Common myeloid progenitor, CD34-positive (primary cell): ENCODE data around the gene USP40.
A peak's percentile ranks its signal among the peaks of the same experiment; 100 is the strongest.

Experiments used
- CTCF ChIA-PET: fragments of 350-600 bp; sonication (Branson Sonifier 250); formaldehyde crosslinking; loops from one replicate; lab custom pipeline; 2021; ENCODE audit warnings: antibody characterized with exemption; lab: Charles Lee
- POLR2A ChIA-PET: fragments of 350-600 bp; sonication (Branson Sonifier 250); formaldehyde crosslinking; loops from one replicate; lab custom pipeline; 2021; ENCODE audit warnings: antibody characterized with exemption; lab: Charles Lee
- DNase-seq, 3 donors: peaks; one replicate each; pipeline versions ENCODE4 v3.0.0 to v3.0.0-alpha.2; 2013
- H3K27ac ChIP-seq, 2 experiments: 1 replicate in 1 of 2; 2 replicates in 1 of 2; pipeline ENCODE4 v1.7.0; 2013; ENCODE audit warnings: inconsistent platforms in 2 of 2, low read length in 2 of 2, mild to moderate bottlenecking in 2 of 2, low read depth in 1 of 2, moderate library complexity in 1 of 2; ENCODE audit not compliant: severe bottlenecking in 2 of 2, insufficient read depth in 1 of 2, poor library complexity in 1 of 2
- H3K27me3 ChIP-seq, 5 experiments: replicated peaks in 2 of 5; 1 replicate in 3 of 5; 2 replicates in 2 of 5; pipeline versions ENCODE4 v1.6.1 to v1.7.0; 2013; ENCODE audit warnings: low read length in 4 of 5, mild to moderate bottlenecking in 2 of 5, moderate library complexity in 2 of 5, inconsistent platforms in 1 of 5; ENCODE audit not compliant: insufficient read depth in 5 of 5, control insufficient read depth in 4 of 5
- H3K36me3 ChIP-seq, 4 experiments: 1 replicate in 2 of 4; 2 replicates in 2 of 4; pipeline versions ENCODE4 v1.6.1 to v1.7.0; 2013; ENCODE audit warnings: low read length in 3 of 4, control low read depth in 1 of 4, mild to moderate bottlenecking in 1 of 4; ENCODE audit not compliant: control insufficient read depth in 4 of 4, insufficient read depth in 4 of 4
- H3K4me1 ChIP-seq, 4 experiments: 1 replicate in 3 of 4; 2 replicates in 1 of 4; pipeline versions ENCODE4 v1.6.1 to v1.7.1; 2013; ENCODE audit warnings: low read length in 3 of 4, mild to moderate bottlenecking in 3 of 4, control low read depth in 1 of 4, inconsistent platforms in 1 of 4, moderate library complexity in 1 of 4; ENCODE audit not compliant: control insufficient read depth in 4 of 4, insufficient read depth in 4 of 4; ENCODE audit errors: control extremely low read depth in 1 of 4
- H3K4me3 ChIP-seq, 7 experiments: 1 replicate in 4 of 7; 2 replicates in 3 of 7; pipeline versions ENCODE4 v1.5.1 to v1.7.0; 2013; ENCODE audit warnings: mild to moderate bottlenecking in 7 of 7, low read length in 6 of 7, moderate library complexity in 6 of 7, inconsistent platforms in 2 of 7, low read depth in 2 of 7, control low read depth in 1 of 7; ENCODE audit not compliant: insufficient read depth in 4 of 7, control insufficient read depth in 1 of 7; ENCODE audit errors: extremely low read depth in 1 of 7
- H3K9me3 ChIP-seq, 5 experiments: 1 replicate in 4 of 5; 2 replicates in 1 of 5; pipeline versions ENCODE4 v1.6.1 to v1.7.1; 2013; ENCODE audit warnings: low read length in 4 of 5, mild to moderate bottlenecking in 2 of 5, inconsistent platforms in 1 of 5, low read depth in 1 of 5, moderate library complexity in 1 of 5; ENCODE audit not compliant: control insufficient read depth in 4 of 5, insufficient read depth in 2 of 5; ENCODE audit errors: control extremely low read depth in 1 of 5
- WGBS: methylation state at CpG from one replicate; pipeline ENCODE4 v1.1.5; 2013; ENCODE audit not compliant: insufficient coverage; 5-methylcytosine and 5-hydroxymethylcytosine counted together

Gene USP40

GRCh38 chr2:233498126-233498525 lies 68.5 kb downstream of the USP40 start:
- Histone ChIP-seq H3K27ac (no peak overlapping the region), H3K27me3 (no peaks in the 10 kb centered on the region), H3K9me3 (peaks cover 4 to 14% (median 5%) of the 10 kb centered on the region in 5 experiments), H3K36me3 (peaks cover 4 to 33% (median 16%) of the 10 kb centered on the region in 4 experiments), H3K4me3 (no peak overlapping the region), H3K4me1 (peaks cover 0 to 20% (median 6%) of the 10 kb centered on the region in 4 experiments)
- ChIA-PET CTCF (interaction anchor here (0.9 kb wide), 1 partner anchor 13 kb away, joined by 4 read pairs; no protein-coding TSS in a partner anchor), POLR2A (no interaction called here)
- DNase-seq, result peak; percentile 14 to 62 (median 59)
- WGBS, result no CpG with 5 or more reads among the region's 2 CpGs

- no peak overlapping the region for H3K4me3 ChIP-seq
- POLR2A ChIA-PET, result no interaction called here
- CTCF ChIA-PET, result interaction anchor here (0.9 kb wide), 1 partner anchor 14 kb away, joined by 4 read pairs; no protein-coding TSS in a partner anchor
- 80% methylated on average over 2 of the region's 2 CpGs for WGBS
- H3K36me3 ChIP-seq, result peaks cover 4 to 33% (median 19%) of the 10 kb centered on the region in 4 experiments
- peaks cover 2 to 10% (median 4%) of the 10 kb centered on the region in 5 experiments for H3K9me3 ChIP-seq
- peak in 1 of 3 donors; percentile 18 for DNase-seq
- no peak overlapping the region for H3K27ac ChIP-seq
- H3K27me3 ChIP-seq, result no peaks in the 10 kb centered on the region
- peaks cover 0 to 20% (median 6%) of the 10 kb centered on the region in 4 experiments for H3K4me1 ChIP-seq
These were observed 68.9 kb downstream of the USP40 start for GRCh38 chr2:233497692-233498091.

- Histone ChIP-seq H3K4me1 (peaks cover 0 to 20% (median 6%) of the 10 kb centered on the region in 4 experiments), H3K27ac (no peak overlapping the region), H3K36me3 (peaks cover 3 to 26% (median 11%) of the 10 kb centered on the region in 4 experiments), H3K9me3 (no peaks in the 10 kb centered on the region), H3K27me3 (no peaks in the 10 kb centered on the region), H3K4me3 (no peak overlapping the region)
- ChIA-PET CTCF (no interaction called here), POLR2A (no interaction called here)
- 93% methylated on average over 3 of the region's 10 CpGs for WGBS
- no peak for DNase-seq
These were observed 70.8 kb downstream of the USP40 start for GRCh38 chr2:233495503-233496496.

GRCh38 chr2:233492751-233493150 lies 73.8 kb downstream of the USP40 start:
- no peaks in the 10 kb centered on the region for H3K9me3 ChIP-seq
- POLR2A ChIA-PET, result no interaction called here

GRCh38 chr2:233492078-233492477 lies 74.5 kb downstream of the USP40 start:
- WGBS, result 94% methylated on average over 2 of the region's 4 CpGs
- H3K9me3 ChIP-seq, result no peaks in the 10 kb centered on the region
- no peaks in the 10 kb centered on the region for H3K4me1 ChIP-seq
- no peak overlapping the region for H3K27ac ChIP-seq
- no peaks in the 10 kb centered on the region for H3K27me3 ChIP-seq
- no peak overlapping the region for H3K4me3 ChIP-seq
- H3K36me3 ChIP-seq, result peaks cover 3 to 41% (median 10%) of the 10 kb centered on the region in 4 experiments
- ChIA-PET CTCF (no interaction called here), POLR2A (interaction anchor here (0.7 kb wide), 1 partner anchor 9 kb away, joined by 3 read pairs; no protein-coding TSS in a partner anchor)
- no peak for DNase-seq

More at GRCh38 chr2:233492751-233493150, 73.8 kb downstream of the USP40 start:
- 96% methylated on average over 3 of the region's 4 CpGs for WGBS
- peaks cover 3 to 43% (median 11%) of the 10 kb centered on the region in 4 experiments for H3K36me3 ChIP-seq
- H3K27ac ChIP-seq, result no peak overlapping the region
- CTCF ChIA-PET, result no interaction called here
- H3K4me3 ChIP-seq, result no peak overlapping the region
- H3K27me3 ChIP-seq, result no peaks in the 10 kb centered on the region
- H3K4me1 ChIP-seq, result peaks cover 0 to 7% (median 3%) of the 10 kb centered on the region in 4 experiments
- DNase-seq, result no peak

GRCh38 chr2:233491326-233491725 lies 75.3 kb downstream of the USP40 start:
- POLR2A ChIA-PET, result interaction anchor here (0.7 kb wide), 1 partner anchor 9 kb away, joined by 3 read pairs; no protein-coding TSS in a partner anchor
- Histone ChIP-seq H3K36me3 (peaks cover 3 to 47% (median 9%) of the 10 kb centered on the region in 4 experiments), H3K27me3 (no peaks in the 10 kb centered on the region), H3K4me1 (no peaks in the 10 kb centered on the region), H3K9me3 (no peaks in the 10 kb centered on the region), H3K27ac (no peak overlapping the region), H3K4me3 (no peak overlapping the region)
- no peak for DNase-seq
- CTCF ChIA-PET, result no interaction called here
- WGBS, result no CpG with 5 or more reads among the region's 3 CpGs
